Lung (tissue), 12 donors: ENCODE results near the gene PAK2. TPM values are rescaled to one million over a fixed set of nuclear protein-coding genes. Genes with fewer than 3 reads are reported as not detected.
"Not testable (repeated sequence)": the region's sequence is repeated elsewhere in the genome, so short reads cannot be mapped to it uniquely, and the experiment has no call there.

Source experiments
- ATAC-seq: fragments of 200-7000 bp; cut with Tn5 transposase; one replicate; pipeline ENCODE4 v1.9.1; 2020; ENCODE audit warnings: moderate number of reproducible peaks; ENCODE audit not compliant: insufficient read depth, low FRiP score
- DNase-seq, 3 donors: peaks; one replicate each; pipeline ENCODE4 v3.0.0-alpha.2; 2013 to 2017
- H3K27ac ChIP-seq, 2 donors: one replicate each; pipeline ENCODE4 v1.5.1; 2013; ENCODE audit warnings: mild to moderate bottlenecking in 2 of 2, moderate library complexity in 2 of 2, control low read depth in 1 of 2, inconsistent platforms in 1 of 2, low read depth in 1 of 2, low read length in 1 of 2
- H3K27me3 ChIP-seq, 3 donors: one replicate each; pipeline ENCODE4 v1.5.1; 2013; ENCODE audit warnings: low read length in 2 of 3; ENCODE audit not compliant: control insufficient read depth in 3 of 3, insufficient read depth in 3 of 3
- H3K36me3 ChIP-seq, 4 donors: one replicate each; pipeline ENCODE4 v1.5.1; 2013; ENCODE audit warnings: low read length in 4 of 4, mild to moderate bottlenecking in 1 of 4, moderate library complexity in 1 of 4; ENCODE audit not compliant: control insufficient read depth in 4 of 4, insufficient read depth in 4 of 4
- H3K4me1 ChIP-seq, 5 donors: one replicate each; pipeline ENCODE4 v1.5.1; 2013; ENCODE audit warnings: low read length in 5 of 5, mild to moderate bottlenecking in 2 of 5, moderate library complexity in 1 of 5; ENCODE audit not compliant: control insufficient read depth in 5 of 5, insufficient read depth in 5 of 5
- H3K4me3 ChIP-seq: one replicate; pipeline ENCODE4 v1.5.1; 2013; ENCODE audit warnings: mild to moderate bottlenecking, control low read depth, moderate library complexity
- H3K9ac ChIP-seq, 2 donors: one replicate each; pipeline ENCODE4 v1.5.1; 2013; ENCODE audit warnings: low read length in 2 of 2, control low read depth in 1 of 2; ENCODE audit not compliant: insufficient read depth in 1 of 2
- H3K9me3 ChIP-seq, 4 donors: one replicate each; pipeline ENCODE4 v1.5.1; 2013; ENCODE audit warnings: low read length in 3 of 4, mild to moderate bottlenecking in 1 of 4, moderate library complexity in 1 of 4; ENCODE audit not compliant: control insufficient read depth in 4 of 4, insufficient read depth in 3 of 4
- WGBS, 2 donors: extraction: QIAGEN DNeasy Blood & Tissue Kit; methylation state at CpG; one replicate each; pipeline ENCODE4 v1.1.7; 2013; 5-methylcytosine and 5-hydroxymethylcytosine counted together
- polyA plus RNA-seq, 2 donors: library from polyadenylated mRNA; stranded (reverse); fragments of 200-250 nt; gene quantifications; one replicate each; pipeline ENCODE4 v1.2.1, GENCODE V29; 2013
- total RNA-seq, 2 donors: library from RNA; depleted of rRNA in 1 of 2; stranded (reverse); fragments of >200 nt in 1 of 2; gene quantifications; one replicate each; pipeline ENCODE4 v1.2.1, GENCODE V29; 2014 to 2021
- TF ChIP-seq, protein P1 (sequence below): IDR thresholded peaks from 2 replicates; pipeline ENCODE4 v1.5.1; 2012; ENCODE audit warnings: mild to moderate bottlenecking; ENCODE audit errors: control extremely low read depth, extremely low read depth
- donor health status: control.
- donor health status: control.
- donor health status: Bipolar disorder and iron deficiency.
- donor health status: healthy.
- donor health status: DM: yes; HTN: yes; CAD: no.

PAK2 gene
- total and polyA plus RNA-seq, 4 donors: 23.7 to 81.4 (median 55.1) TPM

- Histone ChIP-seq H3K4me1 (peaks cover 0 to 13% (median 9%) of the 10 kb centered on the region in 5 donors), H3K4me3 (no peak overlapping the region), H3K36me3 (peaks cover 0 to 7% (median under 1%) of the 10 kb centered on the region in 4 donors), H3K9me3 (no peaks in the 10 kb centered on the region), H3K27me3 (no peaks in the 10 kb centered on the region), H3K27ac (no peak overlapping the region), H3K9ac (no peak overlapping the region)
- TF ChIP-seq, protein P1, sequence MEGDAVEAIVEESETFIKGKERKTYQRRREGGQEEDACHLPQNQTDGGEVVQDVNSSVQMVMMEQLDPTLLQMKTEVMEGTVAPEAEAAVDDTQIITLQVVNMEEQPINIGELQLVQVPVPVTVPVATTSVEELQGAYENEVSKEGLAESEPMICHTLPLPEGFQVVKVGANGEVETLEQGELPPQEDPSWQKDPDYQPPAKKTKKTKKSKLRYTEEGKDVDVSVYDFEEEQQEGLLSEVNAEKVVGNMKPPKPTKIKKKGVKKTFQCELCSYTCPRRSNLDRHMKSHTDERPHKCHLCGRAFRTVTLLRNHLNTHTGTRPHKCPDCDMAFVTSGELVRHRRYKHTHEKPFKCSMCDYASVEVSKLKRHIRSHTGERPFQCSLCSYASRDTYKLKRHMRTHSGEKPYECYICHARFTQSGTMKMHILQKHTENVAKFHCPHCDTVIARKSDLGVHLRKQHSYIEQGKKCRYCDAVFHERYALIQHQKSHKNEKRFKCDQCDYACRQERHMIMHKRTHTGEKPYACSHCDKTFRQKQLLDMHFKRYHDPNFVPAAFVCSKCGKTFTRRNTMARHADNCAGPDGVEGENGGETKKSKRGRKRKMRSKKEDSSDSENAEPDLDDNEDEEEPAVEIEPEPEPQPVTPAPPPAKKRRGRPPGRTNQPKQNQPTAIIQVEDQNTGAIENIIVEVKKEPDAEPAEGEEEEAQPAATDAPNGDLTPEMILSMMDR: no peak
- 85 to 90% methylated on average over 6 of the region's 6 CpGs for WGBS, 2 donors
- no peak for DNase-seq
- ATAC-seq: no peak
These were observed 2.0 kb upstream of the PAK2 start for GRCh38 chr3:196737655-196738054.

GRCh38 chr3:196740481-196741248 is 1.0 kb downstream of the PAK2 start:
- peak; percentile 70 to 81 (median 72) for DNase-seq
- ATAC-seq: no peak
- 0 to 1% methylated on average over 30 of the region's 30 CpGs for WGBS, 2 donors

GRCh38 chr3:196741249-196741889 is 1.7 kb downstream of the PAK2 start:
- DNase-seq: peak in 1 of 3 donors; percentile 2
- Histone ChIP-seq H3K4me1 (peaks cover 2 to 15% (median 9%) of the 10 kb centered on the region in 5 donors), H3K9ac (peak overlapping the region; percentile 90 to 96), H3K36me3 (peaks cover 0 to 3% (median 3%) of the 10 kb centered on the region in 4 donors), H3K9me3 (no peaks in the 10 kb centered on the region), H3K27ac (peak overlapping the region in 1 of 2 donors; percentile 99), H3K4me3 (no peak overlapping the region), H3K27me3 (no peaks in the 10 kb centered on the region)
- TF ChIP-seq, protein P1: no peak
- ATAC-seq: no peak
- WGBS, 2 donors: 19 to 23% methylated on average over 5 of the region's 5 CpGs

More at GRCh38 chr3:196740481-196741248, 1.0 kb downstream of the PAK2 start:
- H3K27me3 ChIP-seq: no peaks in the 10 kb centered on the region
- peak overlapping the region; percentile 58 for H3K4me3 ChIP-seq
- H3K4me1 ChIP-seq: peaks cover 2 to 15% (median 9%) of the 10 kb centered on the region in 5 donors
- TF ChIP-seq, protein P1: no peak
- no peaks in the 10 kb centered on the region for H3K9me3 ChIP-seq
- peaks cover 0 to 3% (median 2%) of the 10 kb centered on the region in 4 donors for H3K36me3 ChIP-seq
- peak overlapping the region; percentile 99 for H3K27ac ChIP-seq
- peak overlapping the region; percentile 90 to 96 for H3K9ac ChIP-seq

DNA sequence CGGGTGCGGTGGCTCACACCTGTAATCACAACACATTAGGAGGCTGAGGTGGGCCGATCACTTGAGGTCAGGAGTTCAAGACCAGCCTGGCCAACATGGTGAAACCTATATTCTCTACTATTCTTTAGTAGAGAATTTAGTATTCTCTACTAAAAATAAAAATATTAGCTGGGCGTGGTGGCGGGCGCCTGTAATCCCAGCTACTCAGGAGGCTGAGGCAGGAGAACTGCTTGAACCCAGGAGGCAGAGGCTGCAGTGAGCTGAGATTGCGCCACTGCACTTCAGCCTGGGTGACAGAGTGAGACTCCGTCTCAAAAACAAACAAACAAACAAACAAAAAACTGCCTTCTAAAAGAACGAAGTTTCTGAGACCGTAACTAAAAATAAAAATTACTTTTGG is 3.9 kb downstream of the PAK2 start:
- 91 to 96% methylated on average over 10 of the region's 10 CpGs for WGBS, 2 donors
- DNase-seq, ATAC-seq, H3K27ac ChIP-seq, H3K4me3 ChIP-seq, H3K36me3 ChIP-seq, H3K27me3 ChIP-seq, H3K9me3 ChIP-seq, H3K9ac ChIP-seq: not testable (repeated sequence)
- H3K4me1 ChIP-seq: peaks cover 2 to 15% (median 9%) of the 10 kb centered on the region in 5 donors
